Mesenchymal stem cell (in vitro differentiated cells and primary cell): ENCODE data around the gene DPEP1.

Source experiments
- DNase-seq: peaks from one replicate; pipeline ENCODE4 v3.0.0-alpha.2; 2013
- H2AFZ ChIP-seq: one replicate; pipeline ENCODE4 v1.6.1; 2013; ENCODE audit warnings: low read depth, mild to moderate bottlenecking, control low read depth, inconsistent platforms, low read length, moderate library complexity
- H2AK5ac ChIP-seq: 2 replicates; pipeline ENCODE4 v1.6.1; 2013; ENCODE audit warnings: low read length, moderate library complexity, mild to moderate bottlenecking, inconsistent platforms; ENCODE audit not compliant: severe bottlenecking
- H2BK120ac ChIP-seq: one replicate; pipeline ENCODE4 v1.6.1; 2013; ENCODE audit warnings: low read depth, mild to moderate bottlenecking, inconsistent platforms, low read length, moderate library complexity
- H2BK12ac ChIP-seq, 2 experiments: one replicate each; pipeline ENCODE4 v1.6.1; 2013; ENCODE audit warnings: inconsistent platforms in 2 of 2, low read length in 2 of 2, mild to moderate bottlenecking in 2 of 2, moderate library complexity in 2 of 2, control low read depth in 1 of 2
- H2BK15ac ChIP-seq: one replicate; pipeline ENCODE4 v1.6.1; 2013; ENCODE audit warnings: mild to moderate bottlenecking, low read depth, inconsistent platforms; ENCODE audit not compliant: poor library complexity, severe bottlenecking
- H2BK5ac ChIP-seq: 2 replicates; pipeline ENCODE4 v1.6.1; 2013; ENCODE audit warnings: low read depth, mild to moderate bottlenecking, low read length, control low read depth, inconsistent platforms; ENCODE audit not compliant: poor library complexity, severe bottlenecking
- H3K14ac ChIP-seq, 2 experiments: one replicate each; pipeline ENCODE4 v1.6.1; 2013; ENCODE audit warnings: inconsistent platforms in 2 of 2, low read length in 2 of 2, control low read depth in 1 of 2, mild to moderate bottlenecking in 1 of 2, moderate library complexity in 1 of 2
- H3K18ac ChIP-seq, 2 experiments: one replicate each; pipeline ENCODE4 v1.6.1; 2013; ENCODE audit warnings: inconsistent platforms in 2 of 2, low read length in 2 of 2, control low read depth in 1 of 2, low read depth in 1 of 2, mild to moderate bottlenecking in 1 of 2
- H3K23ac ChIP-seq, 2 experiments: one replicate each; pipeline ENCODE4 v1.6.1; 2013; ENCODE audit warnings: inconsistent platforms in 2 of 2, low read length in 2 of 2, mild to moderate bottlenecking in 2 of 2, moderate library complexity in 2 of 2, control low read depth in 1 of 2
- H3K27ac ChIP-seq: 2 replicates; pipeline ENCODE4 v1.5.1; 2013; ENCODE audit warnings: mild to moderate bottlenecking, moderate library complexity, low read length, control low read depth, inconsistent platforms; ENCODE audit not compliant: poor library complexity, severe bottlenecking
- H3K27me3 ChIP-seq, 2 experiments: 2 replicates each; pipeline versions ENCODE4 v1.6.1 to v1.7.0; 2013; ENCODE audit warnings: low read length in 2 of 2, mild to moderate bottlenecking in 2 of 2, moderate library complexity in 2 of 2, control low read depth in 1 of 2, inconsistent platforms in 1 of 2; ENCODE audit not compliant: control insufficient read depth in 1 of 2, insufficient read depth in 1 of 2
- H3K36me3 ChIP-seq, 2 experiments: 2 replicates each; pipeline versions ENCODE4 v1.6.1 to v1.7.0; 2013; ENCODE audit warnings: low read length in 2 of 2, control low read depth in 1 of 2, inconsistent platforms in 1 of 2, low read depth in 1 of 2, mild to moderate bottlenecking in 1 of 2; ENCODE audit not compliant: insufficient read depth in 2 of 2, control insufficient read depth in 1 of 2
- H3K4ac ChIP-seq, 2 experiments: one replicate each; pipeline ENCODE4 v1.6.1; 2013; ENCODE audit warnings: inconsistent platforms in 2 of 2, low read length in 2 of 2, mild to moderate bottlenecking in 2 of 2, moderate library complexity in 2 of 2, control low read depth in 1 of 2, low read depth in 1 of 2
- H3K4me1 ChIP-seq: 2 replicates; pipeline ENCODE4 v1.6.1; 2013; ENCODE audit warnings: low read depth, low read length, control low read depth; ENCODE audit not compliant: control insufficient read depth, insufficient read depth
- H3K4me2 ChIP-seq: 2 replicates; pipeline ENCODE4 v1.6.1; 2013; ENCODE audit warnings: low read length, mild to moderate bottlenecking, inconsistent platforms; ENCODE audit not compliant: poor library complexity, severe bottlenecking
- H3K4me3 ChIP-seq, 2 experiments: 2 replicates each; pipeline versions ENCODE4 v1.5.1 to v1.7.0; 2013; ENCODE audit warnings: low read length in 2 of 2, mild to moderate bottlenecking in 2 of 2, control low read depth in 1 of 2, low read depth in 1 of 2; ENCODE audit not compliant: insufficient read depth in 1 of 2
- H3K79me1 ChIP-seq: replicated peaks from 2 replicates; pipeline ENCODE4 v1.6.1; 2013; ENCODE audit warnings: mild to moderate bottlenecking, control low read depth, low read length, inconsistent platforms; ENCODE audit not compliant: poor library complexity, severe bottlenecking
- H3K9ac ChIP-seq: 2 replicates; pipeline ENCODE4 v1.7.0; 2013; ENCODE audit warnings: mild to moderate bottlenecking, low read length, moderate library complexity
- H3K9me3 ChIP-seq: 2 replicates; pipeline ENCODE4 v1.7.0; 2013; ENCODE audit warnings: mild to moderate bottlenecking, low read length; ENCODE audit not compliant: control insufficient read depth
- H4K8ac ChIP-seq: one replicate; pipeline ENCODE4 v1.6.1; 2013; ENCODE audit warnings: inconsistent platforms, mild to moderate bottlenecking, low read length, moderate library complexity
- H4K91ac ChIP-seq: one replicate; pipeline ENCODE4 v1.6.1; 2013; ENCODE audit warnings: mild to moderate bottlenecking, low read length, inconsistent platforms
- WGBS: methylation state at CpG from one replicate; pipeline ENCODE4 v1.1.7; 2013; ENCODE audit warnings: mixed read lengths; 5-methylcytosine and 5-hydroxymethylcytosine counted together

DPEP1 gene

DNA sequence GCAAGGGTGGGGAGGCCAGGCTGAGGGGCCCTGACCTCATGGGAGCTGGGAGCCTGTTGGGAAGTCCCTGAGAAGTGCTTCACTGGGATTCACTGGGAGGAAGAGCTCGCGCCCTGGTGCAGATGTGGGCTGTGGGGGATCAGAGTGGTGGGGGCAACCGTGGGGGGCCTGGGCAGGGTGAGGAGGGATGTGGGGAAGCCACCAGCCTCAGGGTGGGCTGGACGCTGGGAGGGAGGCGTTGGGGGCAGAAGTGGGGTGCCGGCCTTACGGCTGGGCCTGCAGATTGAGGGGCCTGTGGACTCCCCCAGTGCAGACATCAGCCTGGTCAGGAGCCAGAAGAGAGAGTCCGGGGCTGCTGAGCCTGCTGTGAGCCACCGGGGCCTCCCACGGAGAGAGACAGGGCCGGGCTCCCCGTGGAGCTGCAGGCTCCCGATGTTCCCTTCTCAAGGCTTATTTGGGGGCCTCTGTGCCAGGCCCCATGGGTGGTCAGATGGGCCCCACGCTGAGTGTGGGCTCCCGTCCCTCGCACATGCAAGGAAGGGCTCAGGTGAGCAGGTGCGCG, 7.8 kb downstream of the DPEP1 start:
- Histone ChIP-seq H4K8ac (no peak overlapping the region), H3K4ac (no peak overlapping the region), H3K4me1 (peaks cover 27% of the 10 kb centered on the region), H3K79me1 (no peaks in the 10 kb centered on the region), H3K36me3 (no peaks in the 10 kb centered on the region), H3K4me2 (no peak overlapping the region), H2AK5ac (no peak overlapping the region), H3K23ac (no peak overlapping the region), H3K9me3 (no peaks in the 10 kb centered on the region), H2BK120ac (no peak overlapping the region), H3K14ac (no peak overlapping the region), H4K91ac (no peak overlapping the region), H3K27me3 (peaks cover 53 to 76% of the 10 kb centered on the region in 2 experiments), H3K9ac (no peak overlapping the region), H2BK12ac (no peak overlapping the region), H2AFZ (no peak overlapping the region), H2BK15ac (no peak overlapping the region), H2BK5ac (no peak overlapping the region), H3K27ac (no peak overlapping the region), H3K4me3 (no peak overlapping the region), H3K18ac (no peak overlapping the region)
- WGBS = 88% methylated on average over 18 of the region's 18 CpGs
- no peak for DNase-seq

DNA sequence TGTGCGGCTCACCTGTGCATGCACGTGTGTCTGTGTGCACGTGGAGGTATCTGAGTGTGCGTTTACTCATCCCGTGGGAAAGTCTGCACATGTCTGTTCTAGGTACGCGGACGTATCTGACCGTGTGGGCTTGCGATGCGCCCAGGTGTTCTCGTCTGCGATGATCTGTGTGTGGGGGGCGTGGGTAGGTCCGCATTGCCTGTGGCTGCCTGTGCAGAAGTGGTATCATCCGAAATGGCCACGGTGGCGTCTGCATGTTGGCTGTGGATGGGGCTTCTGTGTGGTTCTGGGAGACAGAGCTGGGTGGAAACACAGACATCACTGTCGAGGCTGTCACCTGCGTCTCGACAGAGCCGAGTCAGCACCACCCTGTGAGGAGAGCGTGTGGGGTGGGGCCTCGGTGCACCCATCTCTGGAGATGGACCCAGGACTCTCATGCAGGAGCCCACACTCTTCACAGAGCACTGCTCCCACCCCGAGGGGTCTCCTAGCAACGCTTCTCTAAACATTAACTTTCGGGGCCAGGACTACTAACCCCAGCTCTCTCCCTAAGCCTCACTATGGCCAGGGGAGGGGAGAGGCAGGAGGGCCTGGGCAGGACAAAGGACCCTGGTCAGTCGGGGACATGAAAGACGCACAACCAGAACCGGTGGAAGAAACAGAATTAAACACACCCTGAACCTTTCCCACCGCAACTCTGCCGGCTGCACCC, 8.4 kb downstream of the DPEP1 start:
- Histone ChIP-seq H3K23ac (no peak overlapping the region), H3K4ac (no peak overlapping the region), H3K14ac (peak overlapping the region in 1 of 2 experiments; percentile 36), H3K4me3 (no peak overlapping the region), H2BK5ac (no peak overlapping the region), H2BK12ac (no peak overlapping the region), H4K8ac (no peak overlapping the region), H3K18ac (no peak overlapping the region), H2AFZ (no peak overlapping the region), H2BK120ac (no peak overlapping the region), H3K27ac (no peak overlapping the region), H3K27me3 (peaks cover 53 to 71% of the 10 kb centered on the region in 2 experiments), H4K91ac (no peak overlapping the region), H3K9me3 (no peaks in the 10 kb centered on the region), H2AK5ac (no peak overlapping the region), H3K79me1 (no peaks in the 10 kb centered on the region), H3K4me2 (no peak overlapping the region), H2BK15ac (no peak overlapping the region), H3K4me1 (peaks cover 27% of the 10 kb centered on the region), H3K36me3 (no peaks in the 10 kb centered on the region), H3K9ac (no peak overlapping the region)
- no peak for DNase-seq
- WGBS = 90% methylated on average over 27 of the region's 32 CpGs

DNA sequence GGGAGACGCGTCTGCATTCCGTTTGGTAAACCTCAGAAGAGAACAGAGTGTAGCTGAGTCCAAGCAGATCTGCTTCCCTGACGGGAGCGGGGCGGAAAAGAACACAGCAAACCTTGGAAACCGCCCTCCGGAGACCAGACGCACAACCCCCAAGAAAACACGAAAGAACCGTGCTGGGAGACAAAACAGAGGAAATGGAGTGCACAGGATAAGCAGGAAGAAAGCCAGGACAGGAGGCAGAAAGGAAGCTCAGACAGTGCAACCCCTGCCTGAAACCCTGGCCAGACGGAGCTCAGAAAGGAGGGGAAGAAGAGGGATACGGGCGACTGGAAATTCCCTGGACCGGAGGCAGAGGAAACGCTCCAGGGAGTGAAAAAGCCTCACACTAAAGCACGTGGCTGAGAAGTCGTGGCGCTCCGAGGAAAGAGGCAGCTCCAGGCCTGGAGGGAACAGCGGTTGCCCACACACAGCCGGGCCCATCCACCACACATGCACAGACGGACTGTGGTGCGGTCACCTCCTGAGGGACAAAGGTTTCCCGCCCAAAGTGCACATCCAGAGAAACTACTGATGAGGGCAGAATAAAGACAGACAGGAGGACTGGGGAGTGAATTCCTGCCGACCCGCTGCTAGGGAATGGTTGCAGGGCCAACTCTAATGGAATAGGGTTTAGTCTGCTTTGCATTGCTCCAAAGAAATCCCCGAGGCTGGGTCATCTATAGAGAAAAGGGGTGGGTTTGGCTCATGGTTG, 10.2 kb downstream of the DPEP1 start:
- H3K36me3 ChIP-seq = no peaks in the 10 kb centered on the region
- no peak overlapping the region for H2BK12ac ChIP-seq
- no peak overlapping the region for H3K27ac ChIP-seq
- H3K4ac ChIP-seq = no peak overlapping the region
- H3K9ac ChIP-seq = peak overlapping the region; percentile 10
- H3K18ac ChIP-seq = no peak overlapping the region
- no peak overlapping the region for H3K23ac ChIP-seq
- no peak overlapping the region for H3K14ac ChIP-seq
- no peaks in the 10 kb centered on the region for H3K9me3 ChIP-seq
- H3K4me2 ChIP-seq = no peak overlapping the region
- H3K79me1 ChIP-seq = no peaks in the 10 kb centered on the region
- H3K4me1 ChIP-seq = peaks cover 22% of the 10 kb centered on the region
- no peak overlapping the region for H2BK120ac ChIP-seq
- no peak overlapping the region for H4K91ac ChIP-seq
- peak overlapping the region in 1 of 2 experiments; percentile 50 for H3K4me3 ChIP-seq
- H4K8ac ChIP-seq = no peak overlapping the region
- no peak overlapping the region for H2BK15ac ChIP-seq
- H3K27me3 ChIP-seq = peaks cover 53 to 62% of the 10 kb centered on the region in 2 experiments
- no peak overlapping the region for H2BK5ac ChIP-seq
- H2AFZ ChIP-seq = no peak overlapping the region
- H2AK5ac ChIP-seq = peak overlapping the region; percentile 6
- DNase-seq = no peak
- 66% methylated on average over 28 of the region's 28 CpGs for WGBS
